NCI-H69 (cell line): ENCODE measurements around the gene TRMT44.

Source experiments
- DNase-seq: peaks from one replicate; lab custom pipeline; 2025; lab: John Stamatoyannopoulos, UW

Gene TRMT44, protein sequence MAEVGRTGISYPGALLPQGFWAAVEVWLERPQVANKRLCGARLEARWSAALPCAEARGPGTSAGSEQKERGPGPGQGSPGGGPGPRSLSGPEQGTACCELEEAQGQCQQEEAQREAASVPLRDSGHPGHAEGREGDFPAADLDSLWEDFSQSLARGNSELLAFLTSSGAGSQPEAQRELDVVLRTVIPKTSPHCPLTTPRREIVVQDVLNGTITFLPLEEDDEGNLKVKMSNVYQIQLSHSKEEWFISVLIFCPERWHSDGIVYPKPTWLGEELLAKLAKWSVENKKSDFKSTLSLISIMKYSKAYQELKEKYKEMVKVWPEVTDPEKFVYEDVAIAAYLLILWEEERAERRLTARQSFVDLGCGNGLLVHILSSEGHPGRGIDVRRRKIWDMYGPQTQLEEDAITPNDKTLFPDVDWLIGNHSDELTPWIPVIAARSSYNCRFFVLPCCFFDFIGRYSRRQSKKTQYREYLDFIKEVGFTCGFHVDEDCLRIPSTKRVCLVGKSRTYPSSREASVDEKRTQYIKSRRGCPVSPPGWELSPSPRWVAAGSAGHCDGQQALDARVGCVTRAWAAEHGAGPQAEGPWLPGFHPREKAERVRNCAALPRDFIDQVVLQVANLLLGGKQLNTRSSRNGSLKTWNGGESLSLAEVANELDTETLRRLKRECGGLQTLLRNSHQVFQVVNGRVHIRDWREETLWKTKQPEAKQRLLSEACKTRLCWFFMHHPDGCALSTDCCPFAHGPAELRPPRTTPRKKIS

GRCh38 chr4:8440492-8441311 is at the start of gene TRMT44, which contains the start of gene ACOX3:
TRMT44 (plus strand) TSS chr4:8440777; CDS start chr4:8440823, 46 bp downstream.
ACOX3 (minus strand) TSS chr4:8440723; CDS start chr4:8416521, 24,202 bp downstream.
- peak; percentile 86 for DNase-seq

GRCh38 chr4:8391071-8391470 is 49.5 kb upstream of the TRMT44 start:
- no peak for DNase-seq

DNA sequence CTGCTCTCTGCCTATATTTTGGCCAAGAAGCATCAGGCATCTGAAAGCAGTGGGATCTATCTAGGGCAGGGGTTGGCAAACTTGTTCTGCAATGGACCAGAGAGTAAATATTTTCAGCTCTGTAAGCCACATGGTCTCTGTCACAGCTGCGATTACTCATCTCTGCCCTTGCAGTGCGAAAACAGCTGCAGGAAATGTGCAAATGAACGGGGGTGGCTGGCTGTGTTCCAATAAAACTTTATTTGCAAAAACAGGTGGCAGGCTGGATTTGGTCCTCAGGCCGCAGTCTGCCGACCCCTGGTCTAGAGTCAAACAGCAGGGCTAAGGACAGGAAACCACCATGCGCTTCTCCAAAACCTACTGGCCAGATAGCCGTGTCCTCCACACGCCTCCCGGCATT is 48.6 kb upstream of the TRMT44 start:
- DNase-seq = peak; percentile 27

- DNase-seq = peak; percentile 13
Observed at GRCh38 chr4:8392591-8393190, 47.9 kb upstream of the TRMT44 start.

DNA sequence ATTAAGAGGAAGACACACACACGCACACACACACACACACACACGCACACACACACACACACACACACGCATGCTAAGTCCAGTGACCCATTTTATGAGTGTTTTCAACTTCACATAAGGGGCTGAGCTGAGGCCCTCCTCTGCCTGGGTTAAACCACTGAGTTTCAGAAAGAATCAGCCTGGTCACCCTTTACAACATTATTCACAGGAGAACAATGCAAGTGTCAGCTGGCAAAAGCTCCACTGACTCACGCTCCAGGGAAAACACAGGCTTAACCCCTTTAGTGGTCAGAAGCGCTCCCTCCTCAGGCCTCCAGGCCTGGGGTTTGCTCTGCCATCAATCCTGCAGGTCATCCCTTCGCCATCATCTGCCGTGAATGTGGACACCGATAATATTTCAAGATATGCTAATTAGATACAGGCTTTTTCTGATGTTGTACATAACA is 47.0 kb upstream of the TRMT44 start:
- peak; percentile 7 for DNase-seq

DNA sequence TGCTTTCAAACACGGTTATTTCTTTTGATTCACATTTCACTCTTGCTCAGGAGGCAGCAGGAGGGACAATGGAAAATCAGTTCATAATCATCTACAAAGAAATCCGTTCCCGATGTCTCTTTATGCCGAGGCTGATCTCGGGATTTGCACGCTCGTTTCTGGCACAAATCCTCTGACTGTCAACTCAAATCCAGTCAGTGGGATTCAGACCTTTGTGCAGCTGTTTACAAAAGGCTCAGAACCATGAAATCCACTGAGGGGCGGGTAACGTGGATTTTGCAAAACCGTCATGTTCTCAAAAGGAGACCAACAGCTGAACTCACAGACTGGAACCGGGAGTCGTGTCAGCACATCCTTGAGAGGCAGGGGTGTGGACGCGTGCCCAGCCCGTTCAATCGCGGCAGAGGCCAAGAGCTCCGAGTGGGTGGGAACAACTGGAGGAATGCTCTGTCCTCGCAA is 46.5 kb upstream of the TRMT44 start:
- DNase-seq = no peak

DNA sequence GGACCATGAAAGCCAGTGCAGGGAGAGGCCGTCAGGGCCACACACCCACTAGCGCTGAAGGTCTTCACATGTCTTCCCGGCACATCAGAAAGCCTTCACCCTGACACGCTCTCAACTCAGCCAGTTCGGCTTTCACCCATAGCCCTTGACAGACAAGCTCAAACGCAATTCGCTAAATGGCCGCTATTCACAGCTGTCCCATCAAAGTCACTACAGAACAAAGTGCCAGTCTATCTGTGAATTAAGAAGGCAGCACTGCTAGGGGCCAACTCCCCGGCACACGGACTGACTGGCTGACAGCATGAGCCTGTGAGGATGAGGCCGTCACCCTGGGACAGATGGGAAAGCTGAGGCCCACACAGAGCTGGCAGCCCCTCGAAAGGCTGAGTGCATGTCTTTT is 45.8 kb upstream of the TRMT44 start:
- no peak for DNase-seq

GRCh38 chr4:8395504-8396296 is 44.9 kb upstream of the TRMT44 start:
- DNase-seq = no peak

GRCh38 chr4:8396762-8397406 is 43.7 kb upstream of the TRMT44 start:
- no peak for DNase-seq

DNA sequence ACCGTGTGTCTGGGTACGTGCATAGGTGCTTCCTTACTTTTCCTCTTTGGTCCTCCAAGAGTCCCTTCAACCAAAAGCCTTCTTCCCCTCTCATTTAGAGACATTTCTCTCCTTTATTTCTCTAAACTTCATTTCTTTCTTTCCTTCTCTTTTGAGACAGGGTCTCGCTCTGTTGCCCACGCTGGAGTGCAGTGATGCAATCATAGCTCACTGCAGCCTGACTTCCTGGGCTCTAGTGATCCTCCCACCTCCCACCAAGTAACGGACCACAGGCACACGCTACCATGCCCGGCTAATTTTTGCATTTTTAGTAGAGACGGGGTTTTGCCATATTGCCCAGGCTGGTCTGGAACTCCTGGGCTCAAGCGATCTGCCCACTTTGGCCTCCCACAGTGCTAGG is 42.2 kb upstream of the TRMT44 start:
- no peak for DNase-seq

DNA sequence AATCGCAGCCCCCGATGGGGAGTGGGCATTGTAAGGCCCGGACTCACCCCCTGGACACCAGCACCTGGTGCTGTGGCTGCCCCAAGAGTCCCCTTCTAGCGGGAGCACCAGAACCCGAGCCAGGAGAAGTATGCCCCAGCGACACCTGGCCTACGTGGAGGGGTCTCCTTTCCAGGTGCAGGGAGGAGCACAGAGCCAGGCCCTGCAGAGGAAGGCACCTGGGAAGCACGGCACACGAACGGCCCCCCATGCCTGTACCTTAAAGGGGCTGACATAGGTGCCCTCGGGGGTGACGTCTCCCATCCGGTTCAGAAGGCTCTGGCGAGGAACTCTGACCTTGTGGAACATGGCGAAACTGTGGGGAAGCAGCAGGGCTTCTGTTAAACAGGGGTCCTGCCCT is 41.3 kb upstream of the TRMT44 start:
- no peak for DNase-seq

DNA sequence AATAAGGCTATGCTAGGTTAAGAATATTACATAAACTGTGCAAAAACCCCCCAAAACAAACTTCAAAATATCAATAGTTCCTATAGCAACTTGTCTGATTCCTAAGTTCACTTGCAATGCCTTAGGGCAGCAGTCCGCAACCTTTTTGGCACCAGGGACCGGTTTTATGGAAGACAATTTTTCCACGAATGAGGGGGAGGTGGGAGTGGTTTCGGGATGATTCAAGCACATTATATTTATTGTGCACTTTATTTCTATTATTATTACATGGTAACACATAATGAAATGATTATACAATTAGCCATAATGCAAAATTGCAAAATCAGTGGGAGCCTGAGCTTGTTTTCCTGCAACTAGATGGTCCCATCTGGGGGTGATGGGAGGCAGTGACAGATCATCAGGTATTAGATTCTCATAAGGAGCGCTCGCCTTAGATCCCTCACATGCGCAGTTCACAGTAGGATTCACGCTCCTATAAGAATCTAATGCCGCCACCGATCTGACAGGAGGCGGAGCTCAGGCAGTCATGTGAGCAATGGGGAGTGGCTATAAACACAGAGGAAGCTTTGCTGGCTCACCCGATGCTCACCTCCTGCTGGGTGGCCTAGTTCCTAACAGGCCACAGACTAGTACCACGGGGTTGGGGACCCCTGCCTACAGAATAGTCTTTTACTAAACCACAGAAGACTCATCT is 39.8 kb upstream of the TRMT44 start:
- no peak for DNase-seq

DNA sequence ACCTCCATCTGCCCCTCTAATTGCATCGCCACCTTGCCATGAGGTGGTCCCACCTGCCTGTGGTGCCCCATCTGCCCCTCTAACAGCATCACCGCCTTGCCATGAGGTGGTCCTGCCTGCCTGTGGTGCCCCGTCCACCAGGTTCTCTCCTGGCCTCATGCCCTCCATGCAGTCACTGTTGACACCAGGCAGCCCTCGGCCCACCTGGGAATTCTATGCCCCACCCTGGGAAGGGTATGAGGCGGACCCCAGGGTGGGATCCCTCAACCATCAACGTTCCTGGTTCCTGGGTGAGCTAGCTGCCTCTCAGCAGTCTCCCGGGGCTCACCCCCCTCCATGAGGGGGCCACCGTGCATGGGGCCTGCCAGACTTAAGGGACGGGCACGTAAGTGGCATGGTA is 38.9 kb upstream of the TRMT44 start:
- DNase-seq = no peak

DNA sequence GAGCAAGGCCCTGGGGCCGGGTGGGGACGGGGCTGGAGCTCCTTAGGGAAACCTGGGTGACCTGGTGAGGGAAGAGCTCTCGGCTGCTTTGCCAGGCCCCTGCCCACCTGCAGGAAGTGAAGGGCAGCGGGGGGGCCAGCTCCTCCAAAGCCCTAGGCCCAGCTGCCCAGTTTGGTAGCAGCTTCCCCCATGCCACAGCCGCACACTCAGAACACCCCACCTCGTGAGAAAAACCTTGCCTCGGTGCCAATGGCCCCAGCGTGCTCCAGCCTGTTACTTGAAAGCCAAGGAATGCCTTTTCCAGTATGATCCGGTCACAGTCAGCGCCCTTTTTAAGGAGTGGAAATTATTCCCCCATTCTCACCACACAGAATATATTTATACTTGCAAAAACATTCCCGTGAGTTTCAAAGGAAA is 38.4 kb upstream of the TRMT44 start:
- no peak for DNase-seq

DNA sequence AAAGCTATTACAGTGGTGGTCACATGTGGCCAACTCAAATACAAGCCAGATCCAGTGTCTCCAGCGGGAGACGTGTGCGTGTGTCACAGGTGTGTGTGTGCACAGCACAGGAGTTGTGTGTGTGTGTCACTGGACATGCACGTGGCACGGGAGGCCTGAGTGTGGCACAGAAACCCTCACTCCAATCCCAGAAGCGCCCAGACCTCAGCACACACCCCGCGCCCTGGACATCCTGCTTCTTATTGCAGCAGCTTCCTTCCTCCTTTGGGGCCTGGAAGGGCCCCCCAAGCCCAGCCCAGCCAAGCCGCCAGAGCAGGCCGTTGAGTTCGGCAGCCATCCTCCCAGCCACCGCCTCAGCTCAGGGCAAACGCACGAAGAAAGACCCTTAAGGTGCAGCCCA is 37.9 kb upstream of the TRMT44 start:
- no peak for DNase-seq

DNA sequence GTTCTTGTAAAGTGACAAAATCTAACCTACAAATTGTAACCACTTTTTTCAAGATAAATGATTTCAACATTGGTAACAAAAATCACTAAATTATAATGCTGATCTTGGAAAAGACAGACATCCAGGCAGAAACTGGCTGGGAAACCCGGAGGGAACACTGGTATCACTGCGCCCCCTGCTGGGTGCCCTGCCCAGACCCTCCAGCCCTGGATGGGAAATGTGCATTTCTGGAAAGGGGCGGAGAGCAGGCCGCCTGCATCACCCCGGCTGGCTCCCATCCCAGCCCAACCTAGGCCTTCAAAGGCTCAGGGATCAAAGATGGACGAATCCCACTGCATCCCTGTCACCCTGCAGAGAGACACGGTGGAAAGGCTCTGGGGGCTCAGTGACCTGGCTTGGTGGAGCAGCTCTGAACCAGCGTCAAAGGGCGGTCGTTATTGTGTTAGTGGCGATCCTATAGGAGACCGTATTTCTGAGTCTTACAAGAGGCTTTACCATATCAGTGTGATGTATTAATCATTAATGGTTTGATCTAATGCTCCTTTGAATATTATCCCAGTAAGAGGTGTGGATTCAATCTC is 37.3 kb upstream of the TRMT44 start:
- peak; percentile 69 for DNase-seq

GRCh38 chr4:8403976-8404375 is 36.6 kb upstream of the TRMT44 start:
- DNase-seq = peak; percentile 19

DNA sequence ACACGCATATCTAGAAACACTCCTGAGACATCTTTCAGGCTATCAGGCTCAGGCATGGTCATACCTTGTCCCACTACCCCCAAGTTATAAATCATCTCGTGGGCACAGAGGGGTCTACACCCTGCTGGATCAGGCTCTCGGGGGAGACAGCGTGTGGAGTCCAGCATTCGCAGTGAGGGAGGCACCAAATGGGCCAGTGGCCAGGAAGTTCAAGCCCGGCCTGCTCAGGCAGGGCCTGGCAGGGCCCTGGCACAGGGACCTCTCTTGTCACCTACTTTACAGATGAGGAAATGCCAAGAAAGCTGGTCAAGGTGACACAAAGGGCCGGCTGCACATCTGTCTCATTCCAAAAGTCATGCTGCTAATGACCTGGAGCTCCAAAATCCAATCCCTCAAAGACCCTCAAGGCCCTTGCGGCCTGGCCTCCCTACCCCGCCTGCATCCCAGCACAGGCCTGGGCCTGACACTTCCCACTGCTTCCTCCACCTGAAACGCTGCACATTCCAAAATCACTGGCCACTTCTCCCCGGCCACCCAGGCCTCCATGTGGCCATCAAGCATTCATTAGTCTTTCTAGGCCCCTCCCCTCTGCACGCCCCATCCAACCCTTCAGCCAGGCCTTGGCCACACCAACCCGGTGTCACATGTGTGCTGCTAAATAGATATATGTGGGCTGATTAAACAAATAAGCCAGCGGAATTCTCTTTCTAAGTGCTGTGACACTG is 35.6 kb upstream of the TRMT44 start:
- no peak for DNase-seq

DNA sequence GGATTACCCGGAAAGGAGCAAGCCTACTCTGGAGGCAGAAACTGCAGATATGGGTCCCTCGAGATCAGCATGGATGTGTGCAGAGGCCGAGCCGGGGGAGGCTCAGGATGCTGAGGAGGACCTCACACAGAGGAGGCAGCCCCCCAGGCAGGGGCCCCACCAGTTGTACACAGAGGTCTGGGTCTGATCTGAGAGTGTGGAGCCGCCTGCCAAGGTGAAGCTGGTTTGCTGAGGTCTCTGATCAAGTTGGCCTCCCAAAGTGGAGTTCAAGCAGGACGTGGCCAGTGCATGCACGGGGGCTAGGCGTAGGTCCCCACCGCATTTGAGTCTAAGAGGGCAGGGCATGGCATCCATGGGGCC is 35.1 kb upstream of the TRMT44 start:
- DNase-seq = no peak
